Caco-2 (cell line): ENCODE measurements around the gene LMF1. TPM values are rescaled to one million over a fixed set of nuclear protein-coding genes. Genes with fewer than 3 reads are reported as not detected.

Experiments used
- BruUV-seq: library from RNA; stranded (reverse); fragments of 400-500 nt; replicated peaks from 2 replicates; lab custom pipeline; 2021; lab: Mats Ljungman, UMichigan
- CTCF ChIA-PET: fragments of 300-600 bp; sonication (Branson Sonifier 250); formaldehyde crosslinking; loops from one replicate; lab custom pipeline; 2022; ENCODE audit warnings: antibody characterized with exemption; lab: Charles Lee
- POLR2A ChIA-PET: fragments of 300-600 bp; sonication (Branson Sonifier 250); formaldehyde crosslinking; loops from one replicate; lab custom pipeline; 2022; ENCODE audit warnings: antibody characterized with exemption; lab: Charles Lee
- DNase-seq, 2 experiments: peaks; one replicate each; pipeline versions ENCODE4 v3.0.0 to v3.0.0-alpha.2; 2020 to 2022
- H3K27me3 ChIP-seq: replicated peaks from 2 replicates; pipeline ENCODE4 v1.6.0; 2011; ENCODE audit warnings: low read length; ENCODE audit not compliant: control insufficient read depth, insufficient read depth
- H3K36me3 ChIP-seq: 2 replicates; pipeline ENCODE4 v1.5.1; 2011; ENCODE audit warnings: low read length; ENCODE audit not compliant: control insufficient read depth, insufficient read depth
- H3K4me1 ChIP-seq: fragments of 250-450 bp; sonication (Bioruptor Pico); 2 replicates; pipeline ENCODE4 v1.5.1; 2020; ENCODE audit warnings: mild to moderate bottlenecking
- H3K4me3 ChIP-seq: 2 replicates; pipeline ENCODE4 v1.5.1; 2011; ENCODE audit warnings: low read depth, mild to moderate bottlenecking, control low read depth, low read length
- H3K9me3 ChIP-seq: fragments of 250-450 bp; sonication (Bioruptor Pico); 2 replicates; pipeline ENCODE4 v1.5.1; 2020; ENCODE audit warnings: mild to moderate bottlenecking, moderate library complexity
- H3K27ac Mint-ChIP-seq: one replicate; pipeline ENCODE4 v1.8.0; 2022; ENCODE audit warnings: mixed read lengths; ENCODE audit not compliant: unreplicated experiment
- H3K27me3 Mint-ChIP-seq: one replicate; pipeline ENCODE4 v1.8.0; 2022; ENCODE audit warnings: mixed read lengths; ENCODE audit not compliant: insufficient read depth, unreplicated experiment
- H3K36me3 Mint-ChIP-seq: one replicate; pipeline ENCODE4 v1.8.0; 2022; ENCODE audit warnings: mild to moderate bottlenecking, mixed read lengths; ENCODE audit not compliant: insufficient read depth, unreplicated experiment
- H3K4me1 Mint-ChIP-seq: one replicate; pipeline ENCODE4 v1.8.0; 2022; ENCODE audit warnings: low read depth, mixed read lengths; ENCODE audit not compliant: unreplicated experiment
- H3K4me3 Mint-ChIP-seq: one replicate; pipeline ENCODE4 v1.8.0; 2022; ENCODE audit warnings: mild to moderate bottlenecking, moderate library complexity, mixed read lengths; ENCODE audit not compliant: unreplicated experiment
- H3K9me3 Mint-ChIP-seq: one replicate; pipeline ENCODE4 v1.8.0; 2022; ENCODE audit warnings: mixed read lengths; ENCODE audit not compliant: unreplicated experiment
- CTCF ChIP-seq, 2 experiments: fragments of 200-600 bp in 1 of 2; IDR thresholded peaks; 1 replicate in 1 of 2; 2 replicates in 1 of 2; pipeline versions ENCODE4 v1.5.1 to v1.8.0; 2011 to 2022; ENCODE audit warnings: antibody characterized with exemption in 1 of 2, control low read depth in 1 of 2, inconsistent platforms in 1 of 2, low read depth in 1 of 2, low read length in 1 of 2, mild to moderate bottlenecking in 1 of 2, moderate library complexity in 1 of 2; ENCODE audit not compliant: insufficient read depth in 1 of 2, severe bottlenecking in 1 of 2, unreplicated experiment in 1 of 2
- intact Hi-C: fragments of 100-400 bp; cut with micrococcal nuclease; formaldehyde crosslinking; loops from one replicate; pipeline ENCODE4 v1.10.0; 2022; ENCODE audit not compliant: unreplicated experiment
- total RNA-seq: library from RNA; stranded (reverse); gene quantifications from 2 replicates; pipeline ENCODE4 v1.2.3, GENCODE V29; 2022

Gene LMF1
- total RNA-seq, 1 experiment from 2014 or later = 12.3 TPM

DNA sequence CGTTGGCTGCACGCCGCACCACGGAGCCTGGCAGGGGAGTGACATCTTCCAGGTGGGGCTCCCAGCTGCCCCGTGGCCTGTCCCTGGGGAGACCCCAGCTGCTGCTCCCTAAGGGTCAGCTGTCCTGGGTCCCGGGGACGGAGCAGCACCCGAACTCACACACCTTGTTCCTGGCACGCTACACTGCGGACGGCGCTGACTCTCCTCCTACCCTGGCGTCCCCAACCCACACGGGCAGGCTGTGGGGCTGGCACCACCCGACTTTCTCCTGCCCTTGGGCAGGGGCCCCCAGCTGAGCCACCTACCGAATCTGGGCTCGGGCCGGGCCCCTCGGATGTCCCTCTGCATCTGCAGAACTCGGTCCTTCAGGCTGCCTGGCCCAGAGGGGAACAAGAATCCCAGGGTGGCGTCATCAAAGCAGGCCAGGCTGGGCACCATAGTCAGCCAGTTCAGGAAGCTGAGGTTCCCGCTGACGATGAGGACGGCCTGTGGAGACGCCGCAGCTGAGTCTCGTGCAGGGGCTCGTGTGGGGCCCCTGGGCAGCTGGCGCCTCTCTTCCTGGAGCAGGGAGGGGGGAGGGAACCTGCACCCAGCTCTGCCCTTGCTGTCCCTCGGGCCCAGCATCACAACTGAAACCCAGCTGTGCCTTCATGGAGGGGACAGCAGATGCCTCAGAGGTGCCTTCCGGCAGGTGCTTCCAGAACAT lies 99.8 kb downstream of the LMF1 start:
- no peaks in the 10 kb centered on the region for H3K9me3 ChIP-seq
- no peaks in the 10 kb centered on the region for H3K4me1 ChIP-seq
- no peak overlapping the region for H3K27ac Mint-ChIP-seq
- intact Hi-C loops = no loop called here
- no peaks in the 10 kb centered on the region for H3K36me3 Mint-ChIP-seq
- no peak overlapping the region for H3K4me3 Mint-ChIP-seq
- POLR2A ChIA-PET = no interaction called here
- H3K27me3 Mint-ChIP-seq = no peaks in the 10 kb centered on the region
- TF ChIP-seq CTCF (IDR thresholded peaks at IDR 0.05; ENCODE audit: insufficient read depth in 1 of 2, low read depth in 1 of 2, low read length in 1 of 2, severe bottlenecking in 1 of 2, unreplicated experiment in 1 of 2) = no peak
- DNase-seq = no peak
- H3K36me3 ChIP-seq = no peaks in the 10 kb centered on the region
- no peaks in the 10 kb centered on the region for H3K4me1 Mint-ChIP-seq
- no peak overlapping the region for H3K4me3 ChIP-seq
- CTCF ChIA-PET = no interaction called here
- no TSS peak for BruUV-seq
- no peaks in the 10 kb centered on the region for H3K9me3 Mint-ChIP-seq
- no peaks in the 10 kb centered on the region for H3K27me3 ChIP-seq

DNA sequence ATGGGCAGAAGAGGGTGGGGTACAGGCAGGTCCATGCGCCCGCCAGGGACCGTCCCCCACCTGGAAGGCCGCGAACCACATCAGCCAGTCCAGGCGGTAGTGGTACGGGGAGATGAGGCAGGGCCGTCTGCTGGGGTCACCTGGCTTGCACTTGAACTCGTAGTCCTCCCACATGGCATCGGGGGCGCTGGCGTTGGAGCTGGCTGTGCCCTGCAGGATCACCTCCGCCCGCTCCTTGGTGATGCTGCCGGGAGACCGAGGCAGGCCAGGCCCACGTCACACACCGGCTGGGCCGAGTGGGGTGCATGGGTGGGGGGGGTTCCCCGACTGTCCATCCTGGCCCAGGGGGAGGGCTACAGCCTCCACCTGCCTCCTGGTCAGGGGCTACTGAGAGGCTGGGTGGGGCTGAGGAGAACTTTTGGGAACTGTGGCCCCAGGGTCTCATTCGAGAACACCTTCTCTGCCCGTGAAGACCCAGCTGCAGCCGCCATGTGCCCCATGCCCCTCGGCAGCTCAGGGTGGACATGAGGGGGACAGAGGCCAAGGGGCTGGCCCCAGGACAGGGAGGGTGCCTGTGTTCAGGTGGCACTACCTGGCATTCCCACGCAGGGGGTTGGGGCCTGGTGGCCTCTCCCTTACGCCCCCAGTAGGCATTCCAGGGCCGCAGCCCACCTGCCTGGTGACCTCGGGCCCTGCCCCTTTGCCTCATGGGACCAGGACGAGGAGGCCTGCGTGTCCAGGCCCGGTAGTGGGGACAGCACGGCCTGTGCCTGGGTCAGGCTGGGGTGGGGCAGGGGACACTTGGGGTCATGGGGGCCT lies 100.8 kb downstream of the LMF1 start:
- intact Hi-C loops = no loop called here
- TF ChIP-seq CTCF (IDR thresholded peaks at IDR 0.05; ENCODE audit: insufficient read depth in 1 of 2, low read depth in 1 of 2, low read length in 1 of 2, severe bottlenecking in 1 of 2, unreplicated experiment in 1 of 2) = no peak

DNA sequence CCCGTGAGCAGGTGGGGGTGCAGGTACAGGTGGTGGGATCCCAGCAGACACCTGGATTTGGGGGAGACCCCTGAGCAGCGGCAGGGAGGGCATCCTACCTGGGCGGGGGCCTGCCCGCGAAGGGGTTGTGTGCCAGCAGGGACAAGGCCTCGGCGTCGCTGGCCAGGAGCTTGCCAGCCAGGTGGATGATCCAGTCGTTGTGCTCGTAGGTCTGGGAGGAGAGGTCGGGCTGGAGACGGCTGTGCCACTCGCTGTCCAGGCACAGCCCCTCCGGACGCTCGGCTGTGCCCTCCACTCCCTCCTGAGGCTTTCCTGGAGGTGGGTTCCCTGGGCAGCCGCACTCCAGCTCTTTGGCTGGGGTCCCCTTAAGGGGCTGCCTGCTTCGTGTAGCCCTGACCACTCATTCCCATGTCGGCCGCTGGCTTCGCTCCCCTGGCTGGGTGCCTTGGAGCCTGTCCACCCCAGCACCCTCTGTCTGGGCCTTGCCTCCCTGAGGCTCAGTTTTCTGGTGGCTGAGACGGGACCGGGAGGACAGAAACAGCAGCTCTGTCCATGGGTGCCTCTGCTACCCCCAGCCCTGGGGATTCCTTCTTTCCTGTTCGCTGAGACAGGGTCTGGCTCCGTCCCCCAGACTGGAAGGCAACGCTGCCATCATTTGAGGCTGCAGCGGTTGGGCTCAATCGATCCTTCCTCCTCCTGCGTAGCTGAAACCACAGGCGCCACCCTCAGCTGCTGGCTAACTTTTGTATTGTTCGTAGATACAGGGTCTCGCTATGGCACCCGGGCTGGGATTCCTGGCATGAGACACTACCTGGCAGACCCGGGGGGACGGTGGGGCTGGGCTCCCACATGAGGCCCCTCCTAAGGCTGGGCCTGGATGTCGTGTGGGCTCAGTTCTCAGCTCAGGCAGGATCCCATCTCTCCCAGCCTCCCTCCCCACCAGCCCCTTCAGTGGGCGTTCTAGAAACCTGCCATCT lies 101.7 kb downstream of the LMF1 start:
- no peak for DNase-seq
- Histone ChIP-seq H3K9me3 (no peaks in the 10 kb centered on the region), H3K27me3 (no peaks in the 10 kb centered on the region), H3K4me3 (no peak overlapping the region), H3K36me3 (no peaks in the 10 kb centered on the region), H3K4me1 (no peaks in the 10 kb centered on the region)
- ChIA-PET CTCF (no interaction called here), POLR2A (no interaction called here)
- Mint-ChIP-seq H3K9me3 (no peaks in the 10 kb centered on the region), H3K27ac (no peak overlapping the region), H3K36me3 (no peaks in the 10 kb centered on the region), H3K27me3 (peaks cover 2% of the 10 kb centered on the region), H3K4me1 (no peaks in the 10 kb centered on the region), H3K4me3 (no peak overlapping the region)
- TF ChIP-seq CTCF (IDR thresholded peaks at IDR 0.05; ENCODE audit: insufficient read depth in 1 of 2, low read depth in 1 of 2, low read length in 1 of 2, severe bottlenecking in 1 of 2, unreplicated experiment in 1 of 2) = no peak
- BruUV-seq = no TSS peak
- intact Hi-C loops = no loop called here

More for the DNA sequence above, 100.8 kb downstream of the LMF1 start:
- H3K4me1 Mint-ChIP-seq = no peaks in the 10 kb centered on the region
- no peaks in the 10 kb centered on the region for H3K9me3 ChIP-seq
- H3K4me1 ChIP-seq = no peaks in the 10 kb centered on the region
- POLR2A ChIA-PET = no interaction called here
- H3K4me3 ChIP-seq = no peak overlapping the region
- no peaks in the 10 kb centered on the region for H3K27me3 ChIP-seq
- BruUV-seq = no TSS peak
- H3K9me3 Mint-ChIP-seq = no peaks in the 10 kb centered on the region
- no peaks in the 10 kb centered on the region for H3K36me3 Mint-ChIP-seq
- CTCF ChIA-PET = no interaction called here
- H3K27me3 Mint-ChIP-seq = no peaks in the 10 kb centered on the region
- H3K27ac Mint-ChIP-seq = no peak overlapping the region
- DNase-seq = no peak
- H3K36me3 ChIP-seq = no peaks in the 10 kb centered on the region
- H3K4me3 Mint-ChIP-seq = no peak overlapping the region
